CD14-positive monocyte (primary cell): Measurements from ENCODE around the gene SLC66A1. TPM values are rescaled to one million over a fixed set of nuclear protein-coding genes. Genes with fewer than 3 reads are reported as not detected.
A peak's percentile ranks its signal among the peaks of the same experiment; 100 is the strongest.

Source experiments
- DNase-seq, 3 donors: peaks; one replicate each; pipeline ENCODE4 v3.0.0-alpha.2; 2011 to 2022
- H2AFZ ChIP-seq: 2 replicates; pipeline ENCODE4 v1.6.0; 2012; ENCODE audit warnings: mild to moderate bottlenecking, low read depth, low read length, inconsistent platforms; ENCODE audit not compliant: insufficient read depth, poor library complexity, severe bottlenecking
- H3K27ac ChIP-seq, 2 donors: 1 replicate in 1 of 2; 2 replicates in 1 of 2; pipeline ENCODE4 v1.5.1; 2012 to 2013; ENCODE audit warnings: low read length in 2 of 2, control low read depth in 1 of 2, inconsistent platforms in 1 of 2, low read depth in 1 of 2, mild to moderate bottlenecking in 1 of 2
- H3K27me3 ChIP-seq, 2 donors: one replicate each; pipeline versions ENCODE4 v1.6.0 to v1.6.1; 2011 to 2013; ENCODE audit warnings: low read length in 2 of 2; ENCODE audit not compliant: control insufficient read depth in 2 of 2, insufficient read depth in 2 of 2
- H3K36me3 ChIP-seq, 2 donors: replicated peaks in 1 of 2; 1 replicate in 1 of 2; 2 replicates in 1 of 2; pipeline versions ENCODE4 v1.5.1 to v1.6.1; 2012 to 2013; ENCODE audit warnings: low read length in 2 of 2, control low read depth in 1 of 2, inconsistent platforms in 1 of 2, mild to moderate bottlenecking in 1 of 2; ENCODE audit not compliant: insufficient read depth in 2 of 2, control insufficient read depth in 1 of 2
- H3K4me1 ChIP-seq, 2 donors: 1 replicate in 1 of 2; 2 replicates in 1 of 2; pipeline versions ENCODE4 v1.5.1 to v1.6.1; 2012 to 2013; ENCODE audit warnings: low read length in 2 of 2, control low read depth in 1 of 2, inconsistent platforms in 1 of 2, mild to moderate bottlenecking in 1 of 2, moderate library complexity in 1 of 2; ENCODE audit not compliant: insufficient read depth in 2 of 2, control insufficient read depth in 1 of 2
- H3K4me2 ChIP-seq: replicated peaks from 2 replicates; pipeline ENCODE3; 2012; ENCODE audit warnings: low read length, moderate library complexity, mild to moderate bottlenecking; ENCODE audit not compliant: poor library complexity, severe bottlenecking; ENCODE audit errors: extremely low read depth
- H3K4me3 ChIP-seq, 3 experiments: fragments of 200-600 bp in 1 of 3; sonication (generic) in 1 of 3; replicated peaks in 1 of 3; 1 replicate in 2 of 3; 2 replicates in 1 of 3; pipeline ENCODE4 v1.5.1; 2011 to 2013; ENCODE audit warnings: low read length in 3 of 3, mild to moderate bottlenecking in 3 of 3, control low read depth in 2 of 3, low read depth in 2 of 3, inconsistent platforms in 1 of 3, moderate library complexity in 1 of 3
- H3K79me2 ChIP-seq: 2 replicates; pipeline ENCODE4 v1.6.0; 2012; ENCODE audit warnings: mild to moderate bottlenecking, control low read depth, inconsistent platforms, low read length, moderate library complexity; ENCODE audit not compliant: insufficient read depth
- H3K9ac ChIP-seq: 2 replicates; pipeline ENCODE4 v1.6.0; 2017; ENCODE audit warnings: low read length, mild to moderate bottlenecking; ENCODE audit not compliant: insufficient read depth, poor library complexity, severe bottlenecking
- H3K9me3 ChIP-seq, 2 donors: replicated peaks in 1 of 2; 1 replicate in 1 of 2; 2 replicates in 1 of 2; pipeline versions ENCODE4 v1.5.1 to v1.6.1; 2012 to 2013; ENCODE audit warnings: low read length in 2 of 2, control low read depth in 1 of 2; ENCODE audit not compliant: control insufficient read depth in 1 of 2, insufficient read depth in 1 of 2
- H4K20me1 ChIP-seq: 2 replicates; pipeline ENCODE4 v1.6.0; 2012; ENCODE audit warnings: mild to moderate bottlenecking, low read length, control low read depth, moderate library complexity; ENCODE audit not compliant: insufficient read depth
- H3K27ac Mint-ChIP-seq, 7 donors: one replicate each; pipeline ENCODE4 v1.8.0; 2020; ENCODE audit warnings: mild to moderate bottlenecking in 7 of 7, mixed read lengths in 7 of 7, moderate library complexity in 6 of 7, inconsistent platforms in 2 of 7
- H3K27me3 Mint-ChIP-seq, 3 donors: one replicate each; pipeline ENCODE4 v1.8.0; 2021 to 2022; ENCODE audit warnings: low read depth in 3 of 3, mild to moderate bottlenecking in 3 of 3, mixed read lengths in 3 of 3, moderate library complexity in 3 of 3, inconsistent platforms in 1 of 3
- H3K36me3 Mint-ChIP-seq, 2 donors: one replicate each; pipeline ENCODE4 v1.8.0; 2020; ENCODE audit warnings: mixed read lengths in 2 of 2, inconsistent platforms in 1 of 2, mild to moderate bottlenecking in 1 of 2
- H3K4me1 Mint-ChIP-seq: one replicate; pipeline ENCODE4 v1.8.0; 2020; ENCODE audit warnings: mild to moderate bottlenecking, mixed read lengths
- H3K4me3 Mint-ChIP-seq, 2 donors: one replicate each; pipeline ENCODE4 v1.8.0; 2020; ENCODE audit warnings: mild to moderate bottlenecking in 2 of 2, mixed read lengths in 2 of 2, moderate library complexity in 1 of 2
- H3K9me3 Mint-ChIP-seq, 7 donors: one replicate each; pipeline ENCODE4 v1.8.0; 2020 to 2022; ENCODE audit warnings: mixed read lengths in 7 of 7, mild to moderate bottlenecking in 6 of 7, moderate library complexity in 6 of 7, inconsistent platforms in 2 of 7
- WGBS: methylation state at CpG from one replicate; pipeline ENCODE4 v1.1.5; 2013; ENCODE audit warnings: missing lambda C conversion rate; ENCODE audit not compliant: insufficient coverage; 5-methylcytosine and 5-hydroxymethylcytosine counted together
- intact Hi-C, 2 donors: fragments of 100-400 bp; cut with micrococcal nuclease; formaldehyde crosslinking; loops; one replicate each; pipeline versions ENCODE4 v1.15.0 to v1.15.1; 2023
- polyA plus RNA-seq, 3 donors: library from polyadenylated mRNA; depleted of rRNA in 1 of 3; unstranded in 2 of 3; stranded (reverse) in 1 of 3; fragments of 300-500 nt in 2 of 3; fragments of >200 nt in 1 of 3; fragmentation: Illumina TruSeq in 2 of 3; gene quantifications; 1 replicate in 2 of 3; 2 replicates in 1 of 3; pipeline ENCODE4 v1.2.3, GENCODE V29; 2012 to 2021
- TF ChIP-seq, protein P1 (sequence below): fragments of 200-600 bp; IDR thresholded peaks from one replicate; pipeline ENCODE4 v1.8.0; 2022; ENCODE audit warnings: antibody characterized with exemption, mild to moderate bottlenecking

The SLC66A1 gene
- polyA plus RNA-seq, 3 donors = 9.1 to 21.1 (median 9.7) TPM

- Histone ChIP-seq H3K36me3 (peaks cover 27 to 49% of the 10 kb centered on the region in 2 donors), H3K9me3 (no peaks in the 10 kb centered on the region), H3K27me3 (no peaks in the 10 kb centered on the region), H3K4me1 (no peaks in the 10 kb centered on the region), H3K4me2 (no peak overlapping the region), H3K9ac (no peak overlapping the region), H4K20me1 (peaks cover 43% of the 10 kb centered on the region), H3K79me2 (no peaks in the 10 kb centered on the region), H3K27ac (no peak overlapping the region), H2AFZ (no peak overlapping the region), H3K4me3 (no peak overlapping the region)
- intact Hi-C loops = no loop called here
- WGBS = 92% methylated on average over 7 of the region's 7 CpGs
- Mint-ChIP-seq H3K27me3 (no peaks in the 10 kb centered on the region), H3K36me3 (peaks cover 36 to 55% of the 10 kb centered on the region in 2 donors), H3K27ac (peak overlapping the region in 1 of 7 donors; percentile 75), H3K4me3 (no peak overlapping the region), H3K9me3 (peaks cover 0 to 3% (median 0%) of the 10 kb centered on the region in 7 donors), H3K4me1 (no peaks in the 10 kb centered on the region)
- DNase-seq = no peak
- TF ChIP-seq, protein P1, sequence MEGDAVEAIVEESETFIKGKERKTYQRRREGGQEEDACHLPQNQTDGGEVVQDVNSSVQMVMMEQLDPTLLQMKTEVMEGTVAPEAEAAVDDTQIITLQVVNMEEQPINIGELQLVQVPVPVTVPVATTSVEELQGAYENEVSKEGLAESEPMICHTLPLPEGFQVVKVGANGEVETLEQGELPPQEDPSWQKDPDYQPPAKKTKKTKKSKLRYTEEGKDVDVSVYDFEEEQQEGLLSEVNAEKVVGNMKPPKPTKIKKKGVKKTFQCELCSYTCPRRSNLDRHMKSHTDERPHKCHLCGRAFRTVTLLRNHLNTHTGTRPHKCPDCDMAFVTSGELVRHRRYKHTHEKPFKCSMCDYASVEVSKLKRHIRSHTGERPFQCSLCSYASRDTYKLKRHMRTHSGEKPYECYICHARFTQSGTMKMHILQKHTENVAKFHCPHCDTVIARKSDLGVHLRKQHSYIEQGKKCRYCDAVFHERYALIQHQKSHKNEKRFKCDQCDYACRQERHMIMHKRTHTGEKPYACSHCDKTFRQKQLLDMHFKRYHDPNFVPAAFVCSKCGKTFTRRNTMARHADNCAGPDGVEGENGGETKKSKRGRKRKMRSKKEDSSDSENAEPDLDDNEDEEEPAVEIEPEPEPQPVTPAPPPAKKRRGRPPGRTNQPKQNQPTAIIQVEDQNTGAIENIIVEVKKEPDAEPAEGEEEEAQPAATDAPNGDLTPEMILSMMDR = no peak
These were observed 24.4 kb downstream of the SLC66A1 start for GRCh38 chr1:19336543-19336942.

- H2AFZ ChIP-seq = no peak overlapping the region
- Mint-ChIP-seq H3K4me1 (no peaks in the 10 kb centered on the region), H3K4me3 (no peak overlapping the region), H3K36me3 (peaks cover 42 to 60% of the 10 kb centered on the region in 2 donors), H3K27me3 (no peaks in the 10 kb centered on the region), H3K9me3 (peaks cover 0 to 3% (median 0%) of the 10 kb centered on the region in 7 donors), H3K27ac (no peak overlapping the region)
- H4K20me1 ChIP-seq = peaks cover 50% of the 10 kb centered on the region
- no peak for DNase-seq
- no peaks in the 10 kb centered on the region for H3K79me2 ChIP-seq
- no peak overlapping the region for H3K9ac ChIP-seq
- H3K4me2 ChIP-seq = no peak overlapping the region
- no peak overlapping the region for H3K4me3 ChIP-seq
- TF ChIP-seq, protein P1 = no peak
- WGBS = 100% methylated on average over 4 of the region's 4 CpGs
- no peaks in the 10 kb centered on the region for H3K4me1 ChIP-seq
- H3K27ac ChIP-seq = no peak overlapping the region
- no peaks in the 10 kb centered on the region for H3K9me3 ChIP-seq
- intact Hi-C loops = no loop called here
- peaks cover 27 to 49% of the 10 kb centered on the region in 2 donors for H3K36me3 ChIP-seq
- H3K27me3 ChIP-seq = no peaks in the 10 kb centered on the region
These were observed 25.2 kb downstream of the SLC66A1 start for GRCh38 chr1:19337289-19337688.
